Measurements from ENCODE around the gene FARP1.

DNA sequence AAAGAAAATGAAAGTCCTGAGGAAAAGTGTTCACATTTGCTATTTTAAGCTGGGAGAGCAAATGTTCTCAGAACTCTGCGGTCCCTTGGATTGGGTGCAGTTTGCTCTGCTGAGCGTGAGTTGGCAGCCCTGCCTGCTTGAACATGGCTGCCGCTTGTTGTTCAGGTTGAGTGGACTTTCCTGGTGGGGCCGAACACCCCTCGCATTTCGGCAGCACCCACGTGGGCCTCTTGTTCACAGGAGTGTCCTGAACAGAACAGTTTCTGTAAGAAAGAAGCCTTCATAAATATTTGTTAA, 45.0 kb downstream of the FARP1 start:
- TF ChIP-seq, protein P1, sequence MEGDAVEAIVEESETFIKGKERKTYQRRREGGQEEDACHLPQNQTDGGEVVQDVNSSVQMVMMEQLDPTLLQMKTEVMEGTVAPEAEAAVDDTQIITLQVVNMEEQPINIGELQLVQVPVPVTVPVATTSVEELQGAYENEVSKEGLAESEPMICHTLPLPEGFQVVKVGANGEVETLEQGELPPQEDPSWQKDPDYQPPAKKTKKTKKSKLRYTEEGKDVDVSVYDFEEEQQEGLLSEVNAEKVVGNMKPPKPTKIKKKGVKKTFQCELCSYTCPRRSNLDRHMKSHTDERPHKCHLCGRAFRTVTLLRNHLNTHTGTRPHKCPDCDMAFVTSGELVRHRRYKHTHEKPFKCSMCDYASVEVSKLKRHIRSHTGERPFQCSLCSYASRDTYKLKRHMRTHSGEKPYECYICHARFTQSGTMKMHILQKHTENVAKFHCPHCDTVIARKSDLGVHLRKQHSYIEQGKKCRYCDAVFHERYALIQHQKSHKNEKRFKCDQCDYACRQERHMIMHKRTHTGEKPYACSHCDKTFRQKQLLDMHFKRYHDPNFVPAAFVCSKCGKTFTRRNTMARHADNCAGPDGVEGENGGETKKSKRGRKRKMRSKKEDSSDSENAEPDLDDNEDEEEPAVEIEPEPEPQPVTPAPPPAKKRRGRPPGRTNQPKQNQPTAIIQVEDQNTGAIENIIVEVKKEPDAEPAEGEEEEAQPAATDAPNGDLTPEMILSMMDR (conservative IDR thresholded peaks at IDR 0.05; ENCODE audit: low read length) = no peak
- no peak for TF ChIP-seq EZH2phosphoT487 (IDR thresholded peaks at IDR 0.05; ENCODE audit: borderline replicate concordance, low read depth, low read length)
